GM18951 (cell line): ENCODE measurements around the gene ZNF628.
A peak's percentile ranks its signal among the peaks of the same experiment; 100 is the strongest.

Experiments
- POLR2A ChIP-seq: IDR thresholded peaks from 4 replicates; pipeline ENCODE4 v1.6.1; 2011; ENCODE audit warnings: mild to moderate bottlenecking; ENCODE audit not compliant: insufficient read length, insufficient read depth; ENCODE audit errors: extremely low read depth
- in situ Hi-C: fragments of 300-500 bp; cut with MboI; formaldehyde crosslinking; loops from one replicate; pipeline ENCODE4 v1.12.0; 2022; ENCODE audit warnings: low sequenced_read_pairs, mixed read lengths, inconsistent platforms; ENCODE audit not compliant: unreplicated experiment

ZNF628 gene

DNA sequence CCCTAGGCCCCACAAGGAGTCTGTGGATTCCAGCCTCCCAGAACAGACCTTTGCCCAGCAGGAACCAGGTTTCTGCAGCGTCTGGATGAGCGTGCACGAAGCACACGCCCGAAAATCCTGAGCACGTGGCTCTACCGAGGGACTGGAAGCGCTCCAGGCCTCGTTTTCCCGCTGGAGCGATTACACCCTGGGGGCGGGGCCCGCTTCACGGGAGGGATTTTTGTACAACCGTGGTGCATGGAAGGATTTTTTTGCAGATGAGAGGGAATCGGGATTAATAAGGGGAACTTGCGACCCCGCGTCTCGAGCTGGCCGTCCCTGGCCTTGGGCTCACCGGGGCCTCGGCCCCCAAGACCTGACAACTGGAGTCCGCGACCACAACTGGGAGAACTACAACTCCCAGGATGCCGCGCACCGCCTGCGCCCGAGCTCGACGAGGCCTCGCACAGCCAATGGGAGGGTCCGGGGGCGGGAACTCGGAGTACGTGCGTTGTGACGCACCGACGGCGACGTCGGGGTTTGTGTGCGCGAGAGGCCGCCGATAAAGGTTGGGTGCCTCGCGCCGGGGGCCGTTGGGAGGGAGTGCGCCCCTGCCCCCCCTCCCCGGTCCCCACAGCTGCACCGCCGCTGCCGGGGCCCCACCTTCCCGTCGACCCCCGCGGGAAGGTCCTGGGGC lies at the start of gene ZNF628:
TSS of gene ZNF628 (plus strand) at position 518 of the 676 bp plus-strand sequence. CDS start 3,294 bp downstream, outside the sequence.
- in situ Hi-C loops, result no loop called here
- peak; percentile 42 for TF ChIP-seq POLR2A

- in situ Hi-C loops, result no loop called here
- no peak for TF ChIP-seq POLR2A
Observed at GRCh38 chr19:55431183-55431582, 45.2 kb upstream of the ZNF628 start.

- in situ Hi-C loops, result no loop called here
- no peak for TF ChIP-seq POLR2A
Observed at GRCh38 chr19:55432241-55432959, 44.0 kb upstream of the ZNF628 start.

GRCh38 chr19:55433292-55433691 lies 43.1 kb upstream of the ZNF628 start:
- TF ChIP-seq POLR2A, result no peak
- in situ Hi-C loops, result no loop called here

- in situ Hi-C loops, result no loop called here
- no peak for TF ChIP-seq POLR2A
Observed at GRCh38 chr19:55434356-55434919, 42.0 kb upstream of the ZNF628 start.

DNA sequence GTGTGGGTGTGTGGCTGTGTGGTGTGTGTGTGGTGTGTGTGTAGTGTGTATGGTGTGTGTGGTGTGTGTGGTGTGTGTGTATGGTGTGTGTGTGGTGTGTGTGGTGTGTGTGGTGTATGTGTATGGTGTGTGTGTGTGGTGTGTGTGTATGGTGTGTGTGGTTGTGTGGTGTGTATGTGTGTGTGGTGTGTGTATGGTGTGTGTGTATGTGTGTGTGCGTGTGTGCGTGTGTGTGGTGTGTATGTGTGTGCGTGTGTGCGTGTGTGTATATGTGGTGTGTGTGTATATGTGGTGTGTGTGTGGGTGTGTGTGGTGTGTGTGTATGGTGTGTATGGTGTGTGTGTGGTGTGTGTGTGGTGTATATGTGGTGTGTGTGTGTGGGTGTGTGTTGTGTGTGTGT lies 41.4 kb upstream of the ZNF628 start:
- no peak for TF ChIP-seq POLR2A
- in situ Hi-C loops, result no loop called here

GRCh38 chr19:55436847-55437246 lies 39.6 kb upstream of the ZNF628 start:
- in situ Hi-C loops, result no loop called here
- no peak for TF ChIP-seq POLR2A

DNA sequence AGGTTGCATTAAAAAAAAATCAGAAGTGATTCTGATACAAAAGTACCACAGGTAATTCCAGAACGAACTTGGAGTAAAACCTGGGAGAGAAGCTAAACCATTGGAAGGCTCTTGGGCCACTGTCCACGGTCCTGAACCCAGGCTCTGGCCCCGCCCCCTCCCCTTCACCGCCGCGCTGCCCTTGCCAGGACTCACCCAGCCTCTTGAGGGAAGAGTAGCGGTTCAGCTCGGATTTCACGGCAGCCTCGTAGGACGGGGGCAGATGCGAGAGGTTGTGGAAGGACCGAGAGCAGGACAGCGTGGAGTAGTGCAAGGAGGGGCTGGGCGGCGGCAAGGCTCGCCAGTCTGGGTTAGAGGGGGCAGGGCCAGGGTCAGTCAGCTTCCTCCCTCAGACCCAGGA lies 39.0 kb upstream of the ZNF628 start:
- TF ChIP-seq POLR2A, result no peak
- in situ Hi-C loops, result no loop called here

DNA sequence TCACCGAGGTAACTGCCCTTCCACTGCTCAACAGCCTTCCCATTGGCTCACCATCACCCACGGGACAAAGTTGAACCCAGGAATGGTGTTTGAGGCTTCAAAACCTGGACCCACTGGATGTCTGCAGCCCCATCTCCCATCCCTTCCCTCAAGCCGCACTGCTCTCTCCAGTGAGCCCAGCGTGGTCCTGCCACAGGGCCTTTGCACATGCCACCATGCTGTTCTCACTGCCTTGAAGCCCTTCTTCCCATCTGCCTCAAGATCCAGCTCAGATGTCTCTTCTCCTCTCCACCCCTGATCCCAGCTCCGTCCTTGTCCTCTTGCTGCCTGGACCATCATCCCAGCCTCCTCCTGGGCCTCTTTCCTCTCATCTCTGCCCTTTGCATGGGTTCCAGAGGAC lies 37.4 kb upstream of the ZNF628 start:
- in situ Hi-C loops, result no loop called here
- TF ChIP-seq POLR2A, result no peak

- in situ Hi-C loops, result no loop called here
- no peak for TF ChIP-seq POLR2A
Observed at GRCh38 chr19:55440411-55441105, 35.9 kb upstream of the ZNF628 start.

DNA sequence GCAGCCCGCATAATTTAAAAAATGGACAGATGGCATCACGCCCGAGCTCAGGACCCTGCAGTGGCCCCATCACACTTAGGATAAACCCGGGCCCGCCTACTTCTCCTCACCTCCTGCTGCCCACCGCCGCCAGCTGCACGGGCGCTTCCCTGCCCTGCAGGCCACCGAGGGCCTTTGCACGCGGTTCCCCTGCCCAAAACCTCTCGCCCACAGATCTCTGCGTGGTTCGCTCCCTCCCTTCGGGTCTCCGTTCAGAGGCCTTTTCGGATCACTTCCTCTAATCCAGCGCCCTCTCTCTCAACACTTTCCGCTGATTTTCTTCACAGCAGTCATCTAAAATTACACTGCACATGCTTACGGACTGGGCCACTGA lies 35.1 kb upstream of the ZNF628 start:
- no peak for TF ChIP-seq POLR2A
- in situ Hi-C loops, result no loop called here

DNA sequence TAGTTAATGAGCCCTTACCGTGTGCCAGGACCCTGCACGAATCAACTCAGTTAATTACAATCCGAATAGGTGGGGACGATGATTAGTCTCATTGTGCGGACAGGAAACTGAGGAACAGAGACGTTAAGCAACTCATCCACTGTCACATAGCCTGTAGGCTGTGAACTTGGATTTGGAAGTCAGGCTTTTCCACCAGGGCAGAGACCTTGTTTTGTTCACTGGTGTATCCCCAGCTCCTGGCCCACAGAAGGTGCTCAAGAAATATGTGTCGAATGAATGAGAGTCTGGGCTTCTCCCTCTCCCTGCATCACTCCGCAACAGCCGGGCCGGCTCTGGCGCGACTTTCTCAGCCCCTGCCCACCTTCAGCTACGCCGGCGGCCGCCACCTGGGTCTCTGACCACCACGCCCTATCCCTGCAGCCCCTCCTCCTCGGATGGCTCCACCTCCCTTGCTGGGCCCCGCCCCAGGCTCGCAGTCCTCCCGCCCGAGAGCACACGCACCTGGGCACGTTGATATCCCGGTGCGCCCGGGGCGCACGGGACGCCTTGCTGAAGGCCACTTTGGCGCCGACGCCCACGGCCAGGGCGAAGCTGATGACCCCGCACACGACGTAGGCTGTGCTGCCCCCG lies 34.6 kb upstream of the ZNF628 start:
- no peak for TF ChIP-seq POLR2A
- in situ Hi-C loops, result no loop called here

- in situ Hi-C loops, result no loop called here
Observed at GRCh38 chr19:55442372-55442961, 34.0 kb upstream of the ZNF628 start.

More at GRCh38 chr19:55442372-55442961, 34.0 kb upstream of the ZNF628 start:
- TF ChIP-seq POLR2A, result no peak
